Kidney (tissue), 14 donors: ENCODE results near the gene CD300A. TPM values are rescaled to one million over a fixed set of nuclear protein-coding genes. Genes with fewer than 3 reads are reported as not detected.

ENCODE experiments used
- DNase-seq, 5 donors: peaks; one replicate each; pipeline ENCODE4 v3.0.0-alpha.2; 2013 to 2020
- FAIRE-seq: peaks from 2 replicates; lab custom pipeline; 2012; peaks lifted over from hg19 to GRCh38; lab: Jason Lieb, UNC
- H3K27ac ChIP-seq, 2 donors: one replicate each; pipeline ENCODE4 v1.7.0; 2013; ENCODE audit warnings: low read depth in 2 of 2, low read length in 2 of 2, inconsistent platforms in 1 of 2
- H3K27me3 ChIP-seq: one replicate; pipeline ENCODE4 v1.7.1; 2013; ENCODE audit warnings: low read length, inconsistent platforms; ENCODE audit not compliant: control insufficient read depth, insufficient read depth
- H3K36me3 ChIP-seq, 3 donors: one replicate each; pipeline versions ENCODE4 v1.7.0 to v1.7.1; 2013; ENCODE audit warnings: low read length in 3 of 3, control low read depth in 1 of 3, inconsistent platforms in 1 of 3; ENCODE audit not compliant: insufficient read depth in 3 of 3, control insufficient read depth in 2 of 3
- H3K4me1 ChIP-seq, 3 donors: one replicate each; pipeline versions ENCODE4 v1.7.0 to v1.7.1; 2013; ENCODE audit warnings: low read length in 3 of 3, inconsistent platforms in 1 of 3, low read depth in 1 of 3; ENCODE audit not compliant: control insufficient read depth in 2 of 3, insufficient read depth in 2 of 3
- H3K4me3 ChIP-seq, 3 donors: one replicate each; pipeline versions ENCODE4 v1.7.0 to v1.8.1; 2013; ENCODE audit warnings: low read length in 3 of 3, control low read depth in 1 of 3, inconsistent platforms in 1 of 3
- H3K9ac ChIP-seq, 3 donors: one replicate each; pipeline versions ENCODE4 v1.7.0 to v1.7.1; 2013; ENCODE audit warnings: low read length in 3 of 3, control low read depth in 1 of 3, inconsistent platforms in 1 of 3
- H3K9me3 ChIP-seq, 3 donors: one replicate each; pipeline versions ENCODE4 v1.7.0 to v1.7.1; 2013; ENCODE audit warnings: low read length in 3 of 3, control low read depth in 1 of 3, inconsistent platforms in 1 of 3; ENCODE audit not compliant: control insufficient read depth in 2 of 3, insufficient read depth in 1 of 3
- intact Hi-C: fragments of 100-400 bp; cut with DNase I; formaldehyde crosslinking; loops from one replicate; pipeline ENCODE4 v1.11.1; 2022
- polyA plus RNA-seq: library from polyadenylated mRNA; stranded (reverse); fragments of 350-450 nt; fragmentation: Illumina TruSeq; extraction: RNeasy Lipid Tissue Mini Kit (QIAGEN cat#74804); gene quantifications from one replicate; pipeline ENCODE4 v1.2.3, GENCODE V29; 2014; ENCODE audit warnings: low read depth, low replicate concordance; ENCODE audit not compliant: insufficient read depth
- total RNA-seq: library from RNA; stranded (reverse); fragmentation: NEBNext Ultra II Directional; extraction: Animal tissue kit (Norgen Biotek cat#: 25700); gene quantifications from one replicate; pipeline ENCODE4 v1.2.1, GENCODE V29; 2021
- TF ChIP-seq, protein P1 (sequence below): IDR thresholded peaks from 3 replicates; pipeline ENCODE4 v1.5.1; 2012; ENCODE audit warnings: mild to moderate bottlenecking, moderate library complexity, borderline replicate concordance; ENCODE audit not compliant: insufficient read depth; ENCODE audit errors: extremely low read depth
- donor health status: control.
- donor health status: control.
- donor health status: control.
- donor health status: control.
- donor health status: control.
- donor health status: DM: yes; HTN: yes; CAD: no.
- donor health status: Normal renal cell carcinoma (clear cell type).

CD300A gene
- total and polyA plus RNA-seq, 2 donors from 2014 or later = 3.1 to 8.2 TPM

DNA sequence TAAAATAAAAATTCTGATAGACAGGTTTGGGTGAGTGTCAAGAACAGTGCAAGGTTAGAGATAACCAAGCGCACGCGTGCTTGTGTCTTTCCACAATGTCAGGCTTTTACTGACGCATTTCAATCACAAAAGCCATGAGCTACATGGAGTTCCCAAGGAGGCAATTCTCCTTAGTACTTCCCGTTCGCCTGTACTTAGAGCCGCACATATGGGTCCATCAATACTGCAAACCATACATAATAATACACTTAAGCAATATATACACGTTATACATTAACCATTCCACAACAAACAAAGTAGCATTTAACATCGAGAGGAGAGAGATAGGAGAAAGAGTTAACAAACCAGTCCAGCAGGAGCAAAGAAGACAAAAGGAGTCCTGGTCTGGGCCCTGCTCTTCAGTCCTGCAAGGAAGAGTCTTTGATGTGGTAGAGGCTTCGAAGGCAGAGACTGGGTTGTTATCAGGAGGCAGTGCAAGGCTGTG is 46.5 kb upstream of the CD300A start:
- intact Hi-C loops = no loop called here
- Histone ChIP-seq H3K4me1 (peaks cover 0 to 6% (median 4%) of the 10 kb centered on the region in 3 donors), H3K4me3 (no peak overlapping the region), H3K36me3 (no peaks in the 10 kb centered on the region), H3K27ac (no peak overlapping the region), H3K9me3 (no peaks in the 10 kb centered on the region), H3K27me3 (no peaks in the 10 kb centered on the region), H3K9ac (no peak overlapping the region)
- TF ChIP-seq, protein P1, sequence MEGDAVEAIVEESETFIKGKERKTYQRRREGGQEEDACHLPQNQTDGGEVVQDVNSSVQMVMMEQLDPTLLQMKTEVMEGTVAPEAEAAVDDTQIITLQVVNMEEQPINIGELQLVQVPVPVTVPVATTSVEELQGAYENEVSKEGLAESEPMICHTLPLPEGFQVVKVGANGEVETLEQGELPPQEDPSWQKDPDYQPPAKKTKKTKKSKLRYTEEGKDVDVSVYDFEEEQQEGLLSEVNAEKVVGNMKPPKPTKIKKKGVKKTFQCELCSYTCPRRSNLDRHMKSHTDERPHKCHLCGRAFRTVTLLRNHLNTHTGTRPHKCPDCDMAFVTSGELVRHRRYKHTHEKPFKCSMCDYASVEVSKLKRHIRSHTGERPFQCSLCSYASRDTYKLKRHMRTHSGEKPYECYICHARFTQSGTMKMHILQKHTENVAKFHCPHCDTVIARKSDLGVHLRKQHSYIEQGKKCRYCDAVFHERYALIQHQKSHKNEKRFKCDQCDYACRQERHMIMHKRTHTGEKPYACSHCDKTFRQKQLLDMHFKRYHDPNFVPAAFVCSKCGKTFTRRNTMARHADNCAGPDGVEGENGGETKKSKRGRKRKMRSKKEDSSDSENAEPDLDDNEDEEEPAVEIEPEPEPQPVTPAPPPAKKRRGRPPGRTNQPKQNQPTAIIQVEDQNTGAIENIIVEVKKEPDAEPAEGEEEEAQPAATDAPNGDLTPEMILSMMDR = no peak
- FAIRE-seq (no peak), DNase-seq (no peak)

DNA sequence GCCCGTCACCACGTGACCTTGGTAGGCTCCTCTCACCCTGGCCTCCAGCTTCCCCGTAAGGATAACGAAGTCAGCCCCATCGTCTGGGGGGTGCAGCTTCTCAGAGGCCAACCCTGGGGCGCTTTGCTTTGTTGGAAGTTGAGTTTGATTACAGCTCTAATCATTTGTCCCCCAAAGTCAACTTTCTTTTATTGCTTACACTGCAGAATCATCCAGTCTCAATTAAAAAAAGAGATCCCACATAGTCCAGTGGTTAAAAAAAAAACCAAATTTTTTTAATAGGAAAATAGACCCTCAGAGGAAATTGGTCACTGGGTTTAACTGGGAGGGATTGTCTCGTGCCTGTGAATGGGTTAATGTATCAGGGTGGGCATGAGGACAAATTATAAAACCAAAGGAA is 42.3 kb upstream of the CD300A start:
- FAIRE-seq (no peak), DNase-seq (no peak)
- Histone ChIP-seq H3K4me1 (peaks cover 3 to 22% (median 21%) of the 10 kb centered on the region in 3 donors), H3K27me3 (no peaks in the 10 kb centered on the region), H3K9me3 (no peaks in the 10 kb centered on the region), H3K27ac (no peak overlapping the region), H3K9ac (no peak overlapping the region), H3K4me3 (no peak overlapping the region), H3K36me3 (no peaks in the 10 kb centered on the region)
- intact Hi-C loops = no loop called here
- TF ChIP-seq, protein P1 = no peak

DNA sequence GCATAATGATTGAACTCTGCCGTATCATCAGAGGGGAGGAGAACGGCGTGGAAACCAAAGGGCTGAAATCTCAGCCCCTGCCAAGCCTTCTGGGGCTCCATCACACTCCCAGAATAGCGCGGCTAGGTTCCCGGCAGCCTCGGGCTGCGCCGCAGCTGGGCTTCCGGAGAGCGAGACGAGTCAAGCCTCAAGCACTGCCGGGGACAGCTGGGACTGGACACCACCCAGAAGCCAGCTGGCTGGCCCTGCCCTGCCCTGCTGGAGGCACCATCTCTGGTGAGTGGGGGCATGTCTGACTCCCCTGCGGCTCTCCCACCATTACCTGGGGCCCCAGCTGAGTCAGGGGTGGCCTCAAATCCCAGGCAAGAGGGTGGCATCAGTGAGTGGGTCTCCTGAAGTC is 41.8 kb upstream of the CD300A start:
- Histone ChIP-seq H3K4me1 (peaks cover 3 to 26% (median 25%) of the 10 kb centered on the region in 3 donors), H3K4me3 (no peak overlapping the region), H3K27ac (no peak overlapping the region), H3K27me3 (no peaks in the 10 kb centered on the region), H3K9ac (no peak overlapping the region), H3K9me3 (no peaks in the 10 kb centered on the region), H3K36me3 (no peaks in the 10 kb centered on the region)
- DNase-seq (no peak), FAIRE-seq (no peak)
- TF ChIP-seq, protein P1 = no peak
- intact Hi-C loops = no loop called here
